Measurements from ENCODE around the gene DOCK2. TPM values are rescaled to one million over a fixed set of nuclear protein-coding genes. Genes with fewer than 3 reads are reported as not detected.

DOCK2 gene
- total and polyA plus RNA-seq, 9 of the 15 experiments (the other 6 are each of a cell fraction or from before 2014, with no cell fraction given) = 4.5 to 42.6 (median 20.5) TPM

DNA sequence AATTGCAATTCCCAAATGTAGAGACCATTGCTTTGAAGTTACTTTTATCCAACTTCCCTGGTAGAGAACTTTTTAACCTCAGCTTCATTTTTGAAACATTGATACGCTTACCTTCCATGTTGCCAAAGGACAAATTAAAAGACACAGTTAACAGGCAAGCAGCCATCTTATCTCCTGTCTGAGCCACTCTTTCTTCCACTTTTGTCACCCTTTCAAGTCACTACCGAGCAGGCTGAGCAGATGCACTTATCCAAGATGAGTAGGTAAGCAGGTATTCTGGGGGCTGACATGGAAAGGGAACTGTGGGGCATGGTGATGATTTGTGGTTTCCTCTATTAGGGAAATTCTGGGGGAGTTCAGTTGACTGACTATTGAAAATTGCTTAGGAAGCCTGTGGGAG is 66.7 kb downstream of the DOCK2 start (continued):
- TF ChIP-seq MEIS2 (IDR thresholded peaks at IDR 0.05; ENCODE audit: partially characterized antibody) = peak; percentile 43
- TF ChIP-seq HDAC6 (IDR thresholded peaks at IDR 0.05; ENCODE audit: low read depth, low read length) = no peak
- peak in 1 of 3 experiments; percentile 22 for TF ChIP-seq YY1 (IDR thresholded peaks at IDR 0.05; ENCODE audit: borderline replicate concordance in 1 of 3, control insufficient read depth in 1 of 3, extremely low read depth in 1 of 3, insufficient read depth in 3 of 3, insufficient read length in 1 of 3, insufficient replicate concordance in 2 of 3, low read depth in 1 of 3, low read length in 2 of 3)
- no peak for TF ChIP-seq ZNF518B (CRISPR knock-in tag; IDR thresholded peaks at IDR 0.05)
- no peak for TF ChIP-seq CXXC5 (CRISPR knock-in tag; IDR thresholded peaks at IDR 0.05)
- TF ChIP-seq TARDBP (IDR thresholded peaks at IDR 0.05) = no peak
- TF ChIP-seq CEBPZ (IDR thresholded peaks at IDR 0.05; ENCODE audit: borderline replicate concordance, low read depth, low read length) = no peak
- no peak for TF ChIP-seq HDAC8 (tag; IDR thresholded peaks at IDR 0.05)
- no peak for TF ChIP-seq SUPT5H (IDR thresholded peaks at IDR 0.05)
- no peak for TF ChIP-seq FOXJ3 (CRISPR knock-in tag; IDR thresholded peaks at IDR 0.05)
- TF ChIP-seq MECOM (CRISPR knock-in tag; IDR thresholded peaks at IDR 0.05) = no peak
- TF ChIP-seq RCOR1 (IDR thresholded peaks at IDR 0.05; ENCODE audit: borderline replicate concordance in 1 of 2, low read depth in 2 of 2, low read length in 2 of 2) = peak in 1 of 2 experiments; percentile 12; a peak in 1 of 4 replicates
- no peak for TF ChIP-seq ZSCAN32 (CRISPR knock-in tag; IDR thresholded peaks at IDR 0.05)
- peak; percentile 13; the same call in 1 of the 2 replicates for TF ChIP-seq VEZF1 (CRISPR knock-in tag; IDR thresholded peaks at IDR 0.05)
- no peak for TF ChIP-seq U2AF1 (optimal IDR thresholded peaks at IDR 0.05; ENCODE audit: low read depth, low read length)
- TF ChIP-seq TFAP4 (CRISPR knock-in tag; IDR thresholded peaks at IDR 0.05; ENCODE audit: borderline replicate concordance) = no peak
- no peak for TF ChIP-seq MAFF (IDR thresholded peaks at IDR 0.05; ENCODE audit: low read length)
- TF ChIP-seq ZNF140 (CRISPR knock-in tag; IDR thresholded peaks at IDR 0.05) = no peak

Measured in K562 (cell line).